Peyer's patch (tissue), 4 donors: ENCODE data around the gene UBE2A.

Experiments
- CTCF ChIP-seq, 6 experiments: fragments of 450-650 bp in 4 of 6; fragments of 200-600 bp in 2 of 6; sonication (generic) in 1 of 6; IDR thresholded peaks; one replicate each; pipeline ENCODE4 v1.5.1; 2017 to 2019; ENCODE audit warnings: antibody characterized with exemption in 6 of 6, mild to moderate bottlenecking in 3 of 6, moderate library complexity in 1 of 6
- POLR2A ChIP-seq, 2 donors: fragments of 450-650 bp; IDR thresholded peaks; one replicate each; pipeline ENCODE4 v1.5.1; 2017; ENCODE audit warnings: antibody characterized with exemption in 2 of 2, mild to moderate bottlenecking in 2 of 2, moderate library complexity in 2 of 2

GRCh38 chrX:119624951-119625668 is 50.7 kb downstream of the UBE2A start:
- TF ChIP-seq POLR2A (IDR thresholded peaks at IDR 0.05) (no peak), CTCF (IDR thresholded peaks at IDR 0.05) (no peak)
